Right atrium auricular region (tissue), 2 donors: ENCODE results near the gene DIAPH1. TPM values are rescaled to one million over a fixed set of nuclear protein-coding genes. Genes with fewer than 3 reads are reported as not detected.

Source experiments
- DNase-seq: peaks from one replicate; pipeline ENCODE4 v3.0.0-alpha.2; 2019; ENCODE audit warnings: low spot score
- H3K27ac ChIP-seq, 2 donors: fragments of 200-600 bp; sonication (generic); 1 replicate in 1 of 2; 2 replicates in 1 of 2; pipeline ENCODE4 v1.5.1; 2016 to 2019
- H3K27me3 ChIP-seq, 2 donors: fragments of 200-600 bp; sonication (generic); one replicate each; pipeline versions ENCODE4 v1.5.1 to v1.6.0; 2017 to 2019
- H3K36me3 ChIP-seq: fragments of 200-600 bp; sonication (generic); one replicate; pipeline ENCODE4 v1.5.1; 2016
- H3K4me1 ChIP-seq, 2 donors: fragments of 200-600 bp; sonication (generic); one replicate each; pipeline versions ENCODE4 v1.5.1 to v1.6.0; 2017 to 2019
- H3K4me3 ChIP-seq, 2 donors: fragments of 200-600 bp; sonication (generic); 1 replicate in 1 of 2; 2 replicates in 1 of 2; pipeline ENCODE4 v1.5.1; 2017 to 2019; ENCODE audit warnings: mild to moderate bottlenecking in 1 of 2, moderate library complexity in 1 of 2
- H3K9me3 ChIP-seq, 2 donors: fragments of 200-600 bp; sonication (generic); one replicate each; pipeline ENCODE4 v1.5.1; 2019
- total RNA-seq, 2 donors: library from RNA; depleted of rRNA; stranded (reverse); fragments of >200 nt; gene quantifications; one replicate each; pipeline ENCODE4 v1.1.0, GENCODE V29; 2016
- TF ChIP-seq, protein P1 (sequence below), 2 donors: fragments of 200-600 bp; sonication (generic); IDR thresholded peaks; one replicate each; pipeline ENCODE4 v1.5.1; 2019; ENCODE audit warnings: antibody characterized with exemption in 2 of 2

Gene DIAPH1
- total RNA-seq, 2 donors from 2014 or later, result 18.7 to 82.7 TPM

- Histone ChIP-seq H3K27me3 (no peaks in the 10 kb centered on the region), H3K4me3 (no peak overlapping the region), H3K9me3 (no peaks in the 10 kb centered on the region), H3K27ac (no peak overlapping the region), H3K36me3 (peaks cover 37% of the 10 kb centered on the region), H3K4me1 (peaks cover 0 to 9% of the 10 kb centered on the region in 2 donors)
- no peak for DNase-seq
- TF ChIP-seq, protein P1, sequence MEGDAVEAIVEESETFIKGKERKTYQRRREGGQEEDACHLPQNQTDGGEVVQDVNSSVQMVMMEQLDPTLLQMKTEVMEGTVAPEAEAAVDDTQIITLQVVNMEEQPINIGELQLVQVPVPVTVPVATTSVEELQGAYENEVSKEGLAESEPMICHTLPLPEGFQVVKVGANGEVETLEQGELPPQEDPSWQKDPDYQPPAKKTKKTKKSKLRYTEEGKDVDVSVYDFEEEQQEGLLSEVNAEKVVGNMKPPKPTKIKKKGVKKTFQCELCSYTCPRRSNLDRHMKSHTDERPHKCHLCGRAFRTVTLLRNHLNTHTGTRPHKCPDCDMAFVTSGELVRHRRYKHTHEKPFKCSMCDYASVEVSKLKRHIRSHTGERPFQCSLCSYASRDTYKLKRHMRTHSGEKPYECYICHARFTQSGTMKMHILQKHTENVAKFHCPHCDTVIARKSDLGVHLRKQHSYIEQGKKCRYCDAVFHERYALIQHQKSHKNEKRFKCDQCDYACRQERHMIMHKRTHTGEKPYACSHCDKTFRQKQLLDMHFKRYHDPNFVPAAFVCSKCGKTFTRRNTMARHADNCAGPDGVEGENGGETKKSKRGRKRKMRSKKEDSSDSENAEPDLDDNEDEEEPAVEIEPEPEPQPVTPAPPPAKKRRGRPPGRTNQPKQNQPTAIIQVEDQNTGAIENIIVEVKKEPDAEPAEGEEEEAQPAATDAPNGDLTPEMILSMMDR (IDR thresholded peaks at IDR 0.05), result peak; percentile 93 to 96
These were observed 51.2 kb downstream of the DIAPH1 start for GRCh38 chr5:141567513-141568117.

DNA sequence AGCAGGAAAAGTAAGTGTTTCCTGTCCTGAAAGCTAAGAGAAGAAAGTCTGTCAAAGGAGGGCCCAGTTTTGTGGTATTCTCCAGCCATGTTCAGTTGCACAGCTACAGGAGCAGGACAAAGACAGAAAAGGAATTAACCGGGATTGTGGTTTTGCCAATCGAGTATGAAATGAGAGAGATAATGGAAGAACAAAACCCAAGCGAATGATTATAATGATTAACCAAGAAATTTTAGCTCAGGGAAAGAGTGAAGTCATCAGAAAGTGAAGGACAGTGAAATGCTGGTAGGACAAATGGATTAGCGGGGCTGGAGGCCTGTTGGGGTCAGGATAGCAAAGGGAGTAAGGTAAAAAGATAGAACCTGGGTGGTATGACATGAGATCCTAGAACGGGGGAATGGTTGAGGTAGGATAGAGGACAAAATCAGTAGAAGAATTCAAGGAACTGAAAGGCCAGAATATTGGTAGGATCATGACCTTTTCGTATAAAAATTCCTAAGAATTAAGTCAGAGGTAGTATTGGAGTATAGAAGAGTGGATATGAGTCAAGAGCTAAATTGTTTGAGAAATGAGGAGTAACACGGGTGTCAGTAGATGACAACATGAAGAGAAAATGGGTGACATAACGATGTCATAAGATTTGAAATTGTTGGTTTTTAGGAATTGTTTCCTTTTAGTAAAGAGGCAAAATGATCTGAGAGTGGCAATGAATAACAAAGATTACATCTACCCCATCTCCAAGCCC is 52.8 kb downstream of the DIAPH1 start:
- Histone ChIP-seq H3K27ac (no peak overlapping the region), H3K4me3 (no peak overlapping the region), H3K4me1 (peaks cover 0 to 14% of the 10 kb centered on the region in 2 donors), H3K27me3 (no peaks in the 10 kb centered on the region), H3K36me3 (peaks cover 21% of the 10 kb centered on the region), H3K9me3 (no peaks in the 10 kb centered on the region)
- DNase-seq, result no peak
- TF ChIP-seq, protein P1 (IDR thresholded peaks at IDR 0.05), result no peak

- Histone ChIP-seq H3K36me3 (peaks cover 10% of the 10 kb centered on the region), H3K4me1 (peaks cover 0 to 28% of the 10 kb centered on the region in 2 donors)
- peak; percentile 68 for DNase-seq
These were observed 54.5 kb downstream of the DIAPH1 start for GRCh38 chr5:141564216-141564692.

DNA sequence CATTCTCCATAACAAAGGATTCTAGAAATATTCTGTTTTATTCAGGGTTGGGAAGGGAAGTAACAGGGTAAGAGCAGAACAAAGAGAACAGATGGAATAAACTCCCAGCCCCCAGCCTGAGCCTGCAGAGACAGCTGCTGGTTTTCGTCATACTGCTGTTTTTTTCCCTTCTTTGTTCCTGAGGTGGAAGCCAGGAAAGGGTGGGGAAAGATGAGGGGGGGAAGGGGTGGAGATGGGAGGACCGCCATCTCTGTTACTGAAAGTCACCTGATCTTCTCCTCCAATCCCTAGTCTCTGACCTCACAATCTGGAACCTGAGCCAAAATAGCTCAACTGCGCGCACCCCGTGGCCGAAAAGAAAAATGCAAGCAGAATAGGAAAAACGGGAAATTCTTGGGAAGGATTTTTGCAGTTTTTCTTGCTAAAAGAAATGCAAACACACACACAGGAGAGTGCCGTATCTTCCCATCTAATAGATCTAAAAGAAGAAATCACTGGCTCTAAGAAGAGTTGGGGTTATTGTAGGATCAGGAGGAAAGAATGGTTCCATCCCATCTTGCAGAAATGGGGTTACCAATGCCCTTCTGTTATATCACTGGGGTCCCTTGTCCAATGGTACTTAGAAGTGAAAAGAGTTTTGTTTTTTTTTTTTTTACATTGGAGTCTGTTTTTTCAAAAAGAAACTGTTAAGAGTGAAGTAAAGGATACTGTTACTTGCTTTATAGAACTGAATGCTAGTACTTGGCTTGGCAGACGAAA is 57.9 kb downstream of the DIAPH1 start:
- H3K4me1 ChIP-seq, result peaks cover 0 to 38% of the 10 kb centered on the region in 2 donors
- no peaks in the 10 kb centered on the region for H3K9me3 ChIP-seq
- H3K4me3 ChIP-seq, result peak overlapping the region in 1 of 2 donors; percentile 7
- peak overlapping the region; percentile 83 to 84 for H3K27ac ChIP-seq
- no peaks in the 10 kb centered on the region for H3K27me3 ChIP-seq
- TF ChIP-seq, protein P1 (IDR thresholded peaks at IDR 0.05), result peak; percentile 76 to 95
- H3K36me3 ChIP-seq, result peaks cover 6% of the 10 kb centered on the region
- peak; percentile 94 for DNase-seq

More at GRCh38 chr5:141564216-141564692, 54.5 kb downstream of the DIAPH1 start:
- TF ChIP-seq, protein P1 (IDR thresholded peaks at IDR 0.05), result peak; percentile 79 to 97
- no peaks in the 10 kb centered on the region for H3K9me3 ChIP-seq
- H3K4me3 ChIP-seq, result no peak overlapping the region
- peak overlapping the region; percentile 30 to 68 for H3K27ac ChIP-seq
- H3K27me3 ChIP-seq, result no peaks in the 10 kb centered on the region

DNA sequence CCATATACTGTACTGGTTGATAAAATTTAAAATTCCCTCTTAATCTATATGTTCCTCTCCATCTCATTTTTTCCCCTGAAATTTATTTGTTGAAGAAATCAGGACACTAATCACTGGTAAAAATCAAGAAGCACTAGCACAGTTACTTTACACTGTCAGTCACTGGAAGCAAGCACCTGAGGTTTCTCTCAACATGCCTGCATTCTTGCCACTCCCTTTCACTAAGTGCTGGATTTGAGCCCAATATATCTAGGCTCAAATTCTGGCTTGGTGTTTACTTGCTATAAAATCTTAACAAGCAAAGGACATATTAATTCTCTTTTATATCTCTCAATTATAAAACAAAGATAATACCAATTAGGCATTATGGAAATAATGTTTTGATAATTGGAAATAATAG is 58.6 kb downstream of the DIAPH1 start:
- H3K27ac ChIP-seq, result peak overlapping the region; percentile 83 to 84
- H3K36me3 ChIP-seq, result peaks cover 6% of the 10 kb centered on the region
- TF ChIP-seq, protein P1 (IDR thresholded peaks at IDR 0.05), result no peak
- peak overlapping the region in 1 of 2 donors; percentile 7 for H3K4me3 ChIP-seq
- no peaks in the 10 kb centered on the region for H3K9me3 ChIP-seq
- peaks cover 0 to 38% of the 10 kb centered on the region in 2 donors for H3K4me1 ChIP-seq
- no peaks in the 10 kb centered on the region for H3K27me3 ChIP-seq
- no peak for DNase-seq
